Fibroblast of skin of right quadriceps (primary cell): ENCODE results near the gene RPL18.
"Not testable (repeated sequence)": the region's sequence is repeated elsewhere in the genome, so short reads cannot be mapped to it uniquely, and the experiment has no call there.

ENCODE experiments used
- DNase-seq: peaks from one replicate; pipeline ENCODE4 v3.0.0-alpha.2; 2013

RPL18 gene

GRCh38 chr19:48611872-48612271 is 7.1 kb downstream of the RPL18 start:
- no peak for DNase-seq

GRCh38 chr19:48609571-48610108 is 9.3 kb downstream of the RPL18 start:
- DNase-seq: no peak

GRCh38 chr19:48608798-48609263 is 10.1 kb downstream of the RPL18 start:
- DNase-seq: peak; percentile 45

GRCh38 chr19:48607359-48607755 is 11.6 kb downstream of the RPL18 start:
- DNase-seq: no peak

GRCh38 chr19:48606463-48607358 is 12.3 kb downstream of the RPL18 start, which contains the start of gene SPACA4:
SPACA4 (plus strand) TSS chr19:48606742; CDS start chr19:48606979, 237 bp downstream.
- DNase-seq: no peak

- DNase-seq: no peak
Measured at GRCh38 chr19:48603850-48604249, 15.1 kb downstream of the RPL18 start.

- no peak for DNase-seq
Measured at GRCh38 chr19:48603449-48603848, 15.5 kb downstream of the RPL18 start.

GRCh38 chr19:48603001-48603400 is 16.0 kb downstream of the RPL18 start:
- no peak for DNase-seq

- DNase-seq: no peak
Measured at GRCh38 chr19:48600679-48601417, 18.1 kb downstream of the RPL18 start.

- no peak for DNase-seq
Measured at GRCh38 chr19:48598996-48599700, 19.8 kb downstream of the RPL18 start.

GRCh38 chr19:48596679-48597465 is 22.1 kb downstream of the RPL18 start:
- DNase-seq: no peak

GRCh38 chr19:48596237-48596636 is 22.7 kb downstream of the RPL18 start:
- DNase-seq: no peak

- DNase-seq: no peak
Measured at GRCh38 chr19:48595833-48596232, 23.1 kb downstream of the RPL18 start.

GRCh38 chr19:48595171-48595570 is 23.8 kb downstream of the RPL18 start:
- DNase-seq: no peak

- no peak for DNase-seq
Measured at GRCh38 chr19:48591021-48591420, 28.0 kb downstream of the RPL18 start.

GRCh38 chr19:48588670-48589401 is 30.1 kb downstream of the RPL18 start:
- peak; percentile 78 for DNase-seq

- DNase-seq: no peak
Measured at GRCh38 chr19:48587387-48587786, 31.6 kb downstream of the RPL18 start.

- no peak for DNase-seq
Measured at GRCh38 chr19:48582168-48582567, 36.8 kb downstream of the RPL18 start.

GRCh38 chr19:48578891-48579290 is 40.1 kb downstream of the RPL18 start:
- DNase-seq: peak; percentile 68

- DNase-seq: not testable (repeated sequence)
Measured at GRCh38 chr19:48577908-48578307, 41.1 kb downstream of the RPL18 start.

GRCh38 chr19:48575931-48576622 is 42.9 kb downstream of the RPL18 start:
- no peak for DNase-seq
